Cardiac muscle cell (in vitro differentiated cells and primary cell): ENCODE measurements around the gene HOXA5. TPM values are rescaled to one million over a fixed set of nuclear protein-coding genes. Genes with fewer than 3 reads are reported as not detected.

Experiments used
- DNase-seq, 2 donors: peaks; one replicate each; pipeline versions ENCODE4 v3.0.0 to v3.0.0-alpha.2; 2010 to 2017; ENCODE audit warnings: low read depth in 1 of 2, low spot score in 1 of 2
- H3K27ac ChIP-seq: fragments of 200-600 bp; sonication (generic); 2 replicates; pipeline ENCODE4 v1.5.1; 2016
- H3K27me3 ChIP-seq: fragments of 200-600 bp; sonication (generic); 2 replicates; pipeline ENCODE4 v1.6.0; 2016; ENCODE audit warnings: control low read depth
- H3K36me3 ChIP-seq: fragments of 200-600 bp; sonication (generic); 2 replicates; pipeline ENCODE4 v1.5.1; 2016; ENCODE audit warnings: control low read depth
- H3K4me1 ChIP-seq: fragments of 200-600 bp; sonication (generic); 2 replicates; pipeline ENCODE4 v1.8.1; 2017; ENCODE audit warnings: low read depth, mild to moderate bottlenecking, mixed run types
- H3K4me3 ChIP-seq: fragments of 200-600 bp; sonication (generic); 2 replicates; pipeline ENCODE4 v1.5.1; 2016; ENCODE audit warnings: mild to moderate bottlenecking
- H3K9me3 ChIP-seq: fragments of 200-600 bp; sonication (generic); 2 replicates; pipeline ENCODE4 v1.5.1; 2017; ENCODE audit warnings: low read depth, mild to moderate bottlenecking, control low read depth
- CTCF ChIP-seq: IDR thresholded peaks from 2 replicates; pipeline ENCODE4 v1.5.1; 2012; ENCODE audit warnings: low read depth, mild to moderate bottlenecking, low read length
- polyA plus RNA-seq: library from polyadenylated mRNA; unstranded; fragments of >200 nt; fragmentation: Nextera tagmentation; extraction: Ambion mirVana; gene quantifications from 2 replicates; pipeline ENCODE4 v1.2.1, GENCODE V29; 2016
- total RNA-seq: library from RNA; depleted of rRNA; stranded (reverse); fragments of >200 nt; gene quantifications from 2 replicates; pipeline ENCODE4 v1.2.3, GENCODE V29; 2016

HOXA5 gene
- total and polyA plus RNA-seq, 2 experiments from 2014 or later, result not detected

DNA sequence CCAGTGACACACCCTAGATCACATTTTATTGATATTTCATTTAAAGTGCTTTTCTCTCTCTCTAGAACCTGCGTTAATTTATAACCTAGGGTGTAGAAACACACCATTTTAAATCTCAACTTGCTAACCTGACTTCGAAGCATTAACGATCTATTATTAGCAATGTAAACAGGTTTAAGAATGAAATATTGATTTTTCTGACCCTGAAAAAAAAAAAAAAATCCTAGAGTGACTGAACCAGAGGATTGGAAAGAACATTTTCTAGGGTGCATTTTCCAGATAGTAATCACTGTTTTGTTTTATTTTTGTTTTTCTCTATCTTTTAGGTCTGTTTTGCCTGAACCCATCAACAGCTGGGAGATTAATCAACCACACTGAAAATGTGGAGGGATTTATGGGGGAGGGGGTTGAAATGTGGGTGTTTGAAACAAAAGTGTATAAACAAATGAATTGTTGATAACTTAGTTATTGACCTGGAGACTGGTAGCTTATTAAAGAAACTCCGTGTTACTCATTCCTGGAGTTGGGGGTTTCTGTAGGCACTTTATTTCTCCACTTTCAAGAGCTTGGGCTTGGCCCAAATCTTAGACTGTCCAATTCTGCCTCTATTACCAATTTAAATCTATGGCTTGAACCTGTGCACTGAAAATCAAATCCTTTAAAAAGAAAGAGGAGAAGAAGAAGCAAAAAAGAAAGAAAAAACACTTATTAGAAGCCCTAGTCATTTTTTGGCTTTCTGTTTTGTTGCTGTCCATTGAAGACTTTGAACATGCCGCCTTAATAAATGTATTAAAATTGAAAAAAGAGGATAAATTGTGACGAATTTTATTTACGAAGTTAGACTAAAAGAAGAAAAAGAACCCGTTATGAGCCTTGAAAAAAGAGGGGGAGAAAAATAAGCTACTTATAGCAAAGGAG is 43.8 kb downstream of the HOXA5 start:
- H3K36me3 ChIP-seq, result no peaks in the 10 kb centered on the region
- no peak overlapping the region for H3K27ac ChIP-seq
- DNase-seq, result no peak
- TF ChIP-seq CTCF, result no peak
- H3K4me3 ChIP-seq, result no peak overlapping the region
- no peaks in the 10 kb centered on the region for H3K4me1 ChIP-seq
- H3K9me3 ChIP-seq, result no peaks in the 10 kb centered on the region
- peaks cover 100% of the 10 kb centered on the region for H3K27me3 ChIP-seq

DNA sequence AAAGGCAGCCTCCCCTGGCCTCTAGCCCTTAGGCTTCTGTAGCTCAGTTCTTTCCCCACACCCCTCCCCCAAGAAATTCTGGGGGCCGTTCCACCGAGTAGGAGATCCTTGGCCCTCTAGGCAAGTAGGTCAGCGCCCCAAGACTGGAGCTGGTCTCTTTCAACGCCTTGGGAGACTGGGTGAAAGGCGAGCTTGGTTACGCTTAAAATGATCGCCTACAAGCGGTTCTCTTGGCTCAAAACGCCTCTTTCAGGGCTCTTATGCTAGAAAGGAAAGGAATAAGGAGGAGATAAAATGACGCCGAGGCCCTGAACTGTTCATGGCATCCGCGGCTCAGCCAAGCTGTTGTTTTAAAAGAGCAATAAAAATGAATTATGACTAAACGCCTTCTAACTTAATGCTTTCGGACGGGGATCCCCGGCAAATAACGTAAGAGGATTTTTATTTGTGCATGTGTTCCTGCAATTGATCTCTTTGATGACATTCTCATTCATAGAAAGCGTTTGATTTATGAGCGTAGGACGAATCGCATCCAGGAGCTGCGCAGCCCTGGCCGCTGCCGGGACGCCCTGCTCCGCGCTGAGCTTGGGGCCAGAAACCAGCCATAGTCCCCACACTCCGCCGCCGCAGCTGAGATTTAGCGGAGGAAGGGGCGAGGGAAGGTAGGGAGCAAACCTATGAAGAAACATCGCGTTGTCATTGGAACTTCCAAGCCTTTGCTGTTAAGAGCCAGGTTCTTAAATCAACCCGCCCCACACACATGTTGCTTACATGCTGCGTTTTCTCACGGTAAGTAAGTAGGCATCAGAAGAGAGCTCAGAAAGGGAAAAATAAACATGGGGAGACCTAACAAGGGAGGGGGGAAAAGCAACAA is 44.7 kb downstream of the HOXA5 start:
- peaks cover 100% of the 10 kb centered on the region for H3K27me3 ChIP-seq
- H3K4me3 ChIP-seq, result no peak overlapping the region
- no peak for DNase-seq
- H3K36me3 ChIP-seq, result no peaks in the 10 kb centered on the region
- H3K27ac ChIP-seq, result no peak overlapping the region
- H3K4me1 ChIP-seq, result no peaks in the 10 kb centered on the region
- no peaks in the 10 kb centered on the region for H3K9me3 ChIP-seq
- TF ChIP-seq CTCF, result no peak

DNA sequence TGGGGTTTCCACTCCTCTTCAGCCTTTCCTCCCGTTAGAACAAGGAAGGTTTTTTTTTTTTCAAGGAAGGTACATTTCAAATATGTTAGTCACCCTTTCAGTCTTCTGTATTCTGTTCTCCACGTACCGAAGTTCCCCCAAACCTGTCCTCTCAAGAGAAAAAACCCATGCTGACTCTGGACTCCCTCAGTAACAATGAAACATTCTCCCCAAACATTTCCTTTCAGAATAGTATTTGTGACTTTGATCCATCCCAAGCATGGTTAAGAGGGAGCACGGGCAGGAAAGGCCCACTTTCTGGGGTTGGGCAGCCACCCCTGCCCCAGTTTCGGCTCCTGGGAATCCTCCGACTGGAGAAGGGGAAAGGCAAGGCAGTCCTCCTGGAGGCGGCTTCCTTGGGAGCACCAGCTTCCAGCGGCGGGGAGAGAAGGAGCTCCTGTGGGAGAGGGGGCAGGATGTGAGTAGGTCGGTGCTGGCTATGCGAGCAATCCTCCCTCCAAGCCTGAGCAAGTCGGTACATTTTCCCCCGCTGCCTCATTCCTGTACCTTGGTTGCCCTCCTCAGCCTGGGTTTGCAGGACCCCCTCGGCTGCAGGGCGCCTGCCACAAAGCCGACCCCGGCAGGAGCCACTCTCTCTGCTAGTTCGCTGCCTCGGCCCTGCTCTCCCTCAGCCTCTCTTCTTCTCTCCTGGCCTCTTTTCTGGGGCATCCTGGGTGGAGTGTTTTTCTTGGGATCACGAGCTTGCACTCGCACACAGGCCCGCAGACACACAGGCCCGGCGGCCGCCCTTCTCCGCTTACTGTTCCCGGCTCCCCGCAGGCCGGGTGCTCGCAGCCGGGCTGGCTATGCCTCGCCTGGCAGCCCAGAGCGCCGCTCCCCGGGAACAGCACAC is 45.5 kb downstream of the HOXA5 start:
- Histone ChIP-seq H3K27ac (no peak overlapping the region), H3K4me1 (no peaks in the 10 kb centered on the region), H3K36me3 (no peaks in the 10 kb centered on the region), H3K9me3 (no peaks in the 10 kb centered on the region), H3K27me3 (peaks cover 100% of the 10 kb centered on the region), H3K4me3 (no peak overlapping the region)
- DNase-seq, result peak in 1 of 2 donors; percentile 42
- no peak for TF ChIP-seq CTCF

DNA sequence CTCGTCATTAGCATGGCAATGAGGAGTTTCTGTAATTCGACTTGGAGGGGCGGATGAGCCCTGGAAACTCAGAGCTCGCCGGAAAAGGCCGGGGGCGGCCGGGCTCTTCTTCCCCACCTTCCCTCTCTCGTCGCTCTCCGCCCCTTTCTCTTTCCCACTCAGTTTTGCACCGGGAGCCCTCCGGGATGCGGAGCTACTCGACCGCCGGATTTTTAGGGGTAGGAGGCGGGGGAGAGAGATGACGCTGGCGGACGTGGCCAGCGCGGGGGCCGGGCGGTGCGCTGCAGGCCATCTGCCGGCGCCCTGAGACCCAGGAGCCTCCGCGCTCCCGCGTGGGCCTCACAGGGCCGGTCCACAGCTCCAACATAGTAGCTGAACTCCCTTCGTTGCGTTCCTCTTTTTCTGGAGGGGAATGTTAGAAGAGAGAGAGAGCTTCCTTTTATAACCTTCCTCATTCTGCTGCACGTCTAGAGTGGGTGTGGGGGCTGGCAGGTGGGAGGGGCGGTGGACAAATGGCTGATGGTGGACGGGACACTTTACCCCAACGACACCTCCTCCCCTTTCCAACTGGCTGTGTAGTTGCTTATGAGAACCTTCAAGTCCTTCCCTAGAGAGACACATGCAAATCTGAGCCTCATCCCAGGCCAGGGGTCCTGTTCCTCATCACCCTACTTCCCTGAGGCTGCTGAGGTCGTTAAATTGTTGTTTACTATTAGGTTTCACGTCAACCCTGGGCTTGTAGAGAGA is 46.5 kb downstream of the HOXA5 start:
- peaks cover 100% of the 10 kb centered on the region for H3K27me3 ChIP-seq

More for the DNA sequence above, 46.5 kb downstream of the HOXA5 start:
- H3K36me3 ChIP-seq, result no peaks in the 10 kb centered on the region
- H3K4me1 ChIP-seq, result no peaks in the 10 kb centered on the region
- no peak overlapping the region for H3K27ac ChIP-seq
- H3K4me3 ChIP-seq, result peak overlapping the region; percentile 52
- no peak for TF ChIP-seq CTCF
- no peaks in the 10 kb centered on the region for H3K9me3 ChIP-seq
- no peak for DNase-seq
